AG04450 (cell line): ENCODE results near the gene UBE2F. TPM values are rescaled to one million over a fixed set of nuclear protein-coding genes. Genes with fewer than 3 reads are reported as not detected.
"Not testable (repeated sequence)": the region's sequence is repeated elsewhere in the genome, so short reads cannot be mapped to it uniquely, and the experiment has no call there.

Experiments used
- CTCF ChIA-PET: fragments of 300-600, 350-600 bp; formaldehyde crosslinking; extraction: SDS; loops from one replicate; lab custom pipeline; 2022; ENCODE audit warnings: antibody characterized with exemption, inconsistent platforms; lab: Charles Lee
- POLR2A ChIA-PET: fragments of 350-600 bp; formaldehyde crosslinking; extraction: SDS; loops from one replicate; lab custom pipeline; 2021; ENCODE audit warnings: antibody characterized with exemption, inconsistent platforms; lab: Yijun Ruan, JAX
- DNase-seq: peaks from one replicate; pipeline ENCODE4 v3.0.0-alpha.2; 2011; ENCODE audit warnings: low read depth, low spot score
- H3K27ac ChIP-seq: one replicate; pipeline ENCODE4 v1.5.1; 2012; ENCODE audit warnings: low read depth, low read length, control low read depth
- H3K27me3 ChIP-seq: one replicate; pipeline ENCODE4 v1.6.0; 2012; ENCODE audit warnings: low read length; ENCODE audit not compliant: control insufficient read depth, insufficient read depth
- H3K4me3 ChIP-seq: 2 replicates; pipeline ENCODE4 v1.5.1; 2011; ENCODE audit warnings: mild to moderate bottlenecking, low read depth, low read length, control low read depth
- H3K9me3 ChIP-seq: 2 replicates; pipeline ENCODE4 v1.5.1; 2012; ENCODE audit warnings: low read length; ENCODE audit not compliant: control insufficient read depth, insufficient read depth
- polyA plus RNA-seq: library from polyadenylated mRNA; depleted of rRNA; stranded (reverse); fragments of >200 nt; gene quantifications from 2 replicates; pipeline ENCODE4 v1.2.3, GENCODE V29; 2011
- TF ChIP-seq, protein P1 (sequence below): IDR thresholded peaks from 2 replicates; pipeline ENCODE4 v1.5.1; 2011; ENCODE audit warnings: low read depth, low read length, control low read depth, inconsistent platforms

Gene UBE2F
- polyA plus RNA-seq, 1 experiment = 119 TPM

DNA sequence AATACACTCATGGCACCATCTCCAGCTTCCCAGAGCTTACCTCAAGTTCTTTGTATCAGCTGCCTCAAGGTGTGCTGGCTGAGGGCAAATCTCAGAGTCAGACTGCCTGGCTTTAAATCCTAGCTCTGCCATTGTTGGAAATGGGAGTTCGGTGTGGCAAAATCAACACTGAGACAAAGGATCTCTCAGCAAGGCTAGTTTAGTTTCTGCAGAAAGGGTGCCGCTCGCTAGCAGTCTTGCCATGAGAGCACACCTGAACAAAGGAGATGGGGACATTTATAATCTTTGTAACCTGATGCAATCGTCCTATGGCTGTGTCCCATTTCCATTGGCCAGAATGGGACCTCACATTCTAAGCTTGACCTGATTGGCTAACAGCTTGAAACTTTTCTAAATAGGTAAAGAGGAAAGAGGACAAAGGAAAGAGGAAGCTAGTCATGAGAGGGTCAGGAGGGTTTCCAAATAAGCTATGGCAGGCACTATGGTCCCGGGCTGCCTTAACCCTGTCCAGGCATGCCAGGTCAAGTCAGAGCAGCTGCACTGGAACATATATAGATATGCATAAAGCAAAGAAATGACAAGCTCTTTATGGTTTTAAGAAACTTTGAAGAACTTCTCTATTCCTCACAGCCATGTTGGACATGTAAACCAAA, 4.3 kb upstream of the UBE2F start:
- ChIA-PET POLR2A (no interaction called here), CTCF (interaction anchor here (0.8 to 1.4 kb wide), 2 partner anchors 9 to 301 kb away, joined by 3 read pairs; no protein-coding TSS in a partner anchor)
- H3K9me3 ChIP-seq = peaks cover 25% of the 10 kb centered on the region
- no peak overlapping the region for H3K4me3 ChIP-seq
- H3K27ac ChIP-seq = no peak overlapping the region
- TF ChIP-seq, protein P1, sequence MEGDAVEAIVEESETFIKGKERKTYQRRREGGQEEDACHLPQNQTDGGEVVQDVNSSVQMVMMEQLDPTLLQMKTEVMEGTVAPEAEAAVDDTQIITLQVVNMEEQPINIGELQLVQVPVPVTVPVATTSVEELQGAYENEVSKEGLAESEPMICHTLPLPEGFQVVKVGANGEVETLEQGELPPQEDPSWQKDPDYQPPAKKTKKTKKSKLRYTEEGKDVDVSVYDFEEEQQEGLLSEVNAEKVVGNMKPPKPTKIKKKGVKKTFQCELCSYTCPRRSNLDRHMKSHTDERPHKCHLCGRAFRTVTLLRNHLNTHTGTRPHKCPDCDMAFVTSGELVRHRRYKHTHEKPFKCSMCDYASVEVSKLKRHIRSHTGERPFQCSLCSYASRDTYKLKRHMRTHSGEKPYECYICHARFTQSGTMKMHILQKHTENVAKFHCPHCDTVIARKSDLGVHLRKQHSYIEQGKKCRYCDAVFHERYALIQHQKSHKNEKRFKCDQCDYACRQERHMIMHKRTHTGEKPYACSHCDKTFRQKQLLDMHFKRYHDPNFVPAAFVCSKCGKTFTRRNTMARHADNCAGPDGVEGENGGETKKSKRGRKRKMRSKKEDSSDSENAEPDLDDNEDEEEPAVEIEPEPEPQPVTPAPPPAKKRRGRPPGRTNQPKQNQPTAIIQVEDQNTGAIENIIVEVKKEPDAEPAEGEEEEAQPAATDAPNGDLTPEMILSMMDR = no peak
- peaks cover 9% of the 10 kb centered on the region for H3K27me3 ChIP-seq
- DNase-seq = no peak

DNA sequence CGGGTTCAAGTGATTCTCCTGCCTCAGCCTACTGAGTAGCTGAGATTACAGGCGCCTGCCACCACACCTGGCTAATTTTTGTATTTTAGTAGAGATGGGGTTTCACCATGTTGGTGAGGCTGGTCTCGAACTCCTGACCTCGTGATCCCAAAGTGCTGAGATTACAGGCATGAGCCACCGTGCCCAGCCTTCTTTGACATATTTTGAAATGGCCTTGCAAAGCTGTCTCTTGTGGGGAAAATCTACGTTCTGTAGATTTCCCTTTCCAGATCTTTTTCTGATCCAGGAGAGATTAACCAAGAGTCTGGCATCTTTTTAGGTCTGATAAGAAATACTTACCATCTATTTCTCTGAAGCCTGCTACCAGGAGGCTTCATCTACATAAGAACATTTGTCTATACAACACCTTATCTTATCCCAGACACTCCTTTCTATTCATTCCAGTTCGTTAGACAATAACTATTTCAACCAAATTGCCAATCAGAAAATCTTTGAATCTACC, 3.3 kb upstream of the UBE2F start:
- CTCF ChIA-PET, H3K4me3 ChIP-seq, H3K27ac ChIP-seq, H3K27me3 ChIP-seq, POLR2A ChIA-PET, DNase-seq: not testable (repeated sequence)
- peaks cover 21% of the 10 kb centered on the region for H3K9me3 ChIP-seq

DNA sequence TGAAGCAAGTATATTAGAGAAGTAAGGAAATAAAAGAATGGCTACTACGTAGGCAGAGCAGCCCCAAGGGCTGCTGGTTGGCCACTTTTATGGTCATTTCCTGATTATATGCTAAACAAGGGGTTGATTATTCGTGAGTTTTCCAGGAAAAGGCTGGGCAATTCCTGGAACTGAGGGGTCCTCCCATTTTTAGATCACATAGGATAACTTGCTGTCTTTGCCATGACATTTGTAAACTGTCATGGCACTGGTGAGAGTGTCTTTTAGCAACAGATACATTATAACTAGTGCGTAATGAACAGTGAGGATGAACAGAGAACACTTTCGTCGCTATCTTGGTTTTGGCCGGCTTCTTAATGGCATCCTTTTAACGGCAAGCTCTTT, 2.6 kb upstream of the UBE2F start:
- no peak for DNase-seq
- POLR2A ChIA-PET = no interaction called here

DNA sequence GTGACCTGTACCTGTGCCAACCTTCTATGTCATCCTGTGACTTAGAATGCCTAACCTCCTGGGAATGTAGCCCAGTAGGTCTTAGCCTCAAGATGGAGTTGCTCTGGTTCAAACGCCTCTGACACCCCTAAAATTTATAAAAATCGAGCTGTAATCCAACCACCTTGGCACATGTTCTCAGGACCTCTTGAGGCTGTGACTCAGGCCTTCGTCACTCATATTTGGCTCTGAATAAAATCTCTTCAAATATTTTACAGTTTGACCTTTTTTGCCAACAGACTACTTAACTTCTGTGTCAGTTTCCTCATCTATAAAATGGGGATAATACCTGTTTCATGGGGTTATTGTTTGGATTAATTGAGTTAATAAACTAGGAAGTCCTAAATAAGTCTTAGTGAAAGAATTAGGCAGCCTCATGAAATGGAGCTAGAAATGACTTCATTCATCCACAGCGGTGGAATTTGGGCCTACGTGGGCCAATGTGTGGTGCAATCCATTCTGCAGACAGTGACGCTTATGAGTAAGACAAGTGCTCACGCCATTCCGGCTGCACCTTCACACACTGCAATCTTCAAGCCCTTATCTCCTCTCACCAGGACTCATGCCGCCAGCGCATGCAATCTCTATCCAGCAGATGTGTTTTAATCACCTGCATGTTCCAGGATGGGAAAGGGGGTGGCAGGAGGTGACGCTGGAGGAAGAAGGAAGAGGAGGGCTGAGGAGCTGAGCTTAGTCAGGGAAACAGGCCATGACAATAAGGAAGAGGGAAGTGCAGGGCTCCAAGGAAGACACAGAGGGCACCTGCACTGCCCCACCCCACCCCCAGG, 2.0 kb upstream of the UBE2F start:
- ChIA-PET POLR2A (no interaction called here), CTCF (no interaction called here)
- H3K9me3 ChIP-seq = peaks cover 20% of the 10 kb centered on the region
- TF ChIP-seq, protein P1 = no peak
- no peak overlapping the region for H3K4me3 ChIP-seq
- H3K27ac ChIP-seq = peak overlapping the region; percentile 11
- DNase-seq = no peak
- H3K27me3 ChIP-seq = peaks cover 5% of the 10 kb centered on the region

More for the DNA sequence above, 2.6 kb upstream of the UBE2F start:
- TF ChIP-seq, protein P1 = no peak
- Histone ChIP-seq H3K4me3 (no peak overlapping the region), H3K27ac (no peak overlapping the region), H3K9me3 (peaks cover 20% of the 10 kb centered on the region), H3K27me3 (peaks cover 7% of the 10 kb centered on the region)
- CTCF ChIA-PET = no interaction called here

DNA sequence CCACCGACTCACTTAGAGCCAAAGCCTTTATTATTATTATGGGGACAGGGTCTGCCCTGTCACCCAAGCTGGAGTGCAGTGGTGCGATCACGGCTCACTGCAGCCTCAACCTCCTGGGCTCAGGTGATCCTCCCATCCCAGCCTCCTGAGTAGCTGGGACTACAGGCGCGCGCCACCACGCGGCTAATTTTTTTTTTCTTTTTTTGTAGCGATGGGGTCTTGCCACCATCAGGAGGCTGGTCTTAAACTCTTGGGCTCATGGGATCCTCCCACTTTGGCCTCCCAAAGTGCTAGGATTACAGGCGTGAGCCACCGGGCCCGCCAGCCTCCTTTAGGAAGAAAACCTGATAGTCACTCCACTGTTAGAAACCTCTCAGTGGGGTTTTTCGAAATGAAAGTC, 970 bp upstream of the UBE2F start:
- H3K4me3 ChIP-seq, POLR2A ChIA-PET: not testable (repeated sequence)

DNA sequence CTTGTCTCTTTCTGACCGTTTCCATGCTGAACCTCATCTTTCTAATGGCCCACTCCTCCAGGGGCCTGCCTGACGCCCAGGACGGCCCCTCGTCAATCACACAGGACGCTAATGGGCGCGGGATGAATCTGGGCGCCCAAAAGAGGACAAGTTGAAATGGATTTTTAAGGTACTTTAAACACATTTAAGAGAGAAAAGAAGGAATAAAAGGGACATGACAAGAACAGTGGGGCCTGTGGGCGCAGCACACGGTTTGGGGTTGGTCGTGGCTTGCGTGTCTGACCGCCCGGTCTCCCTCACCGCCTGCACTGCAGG, 607 bp upstream of the UBE2F start:
- Histone ChIP-seq H3K4me3 (peak overlapping the region; percentile 76), H3K27me3 (no peaks in the 10 kb centered on the region), H3K9me3 (peaks cover 20% of the 10 kb centered on the region), H3K27ac (no peak overlapping the region)
- TF ChIP-seq, protein P1 = no peak
- CTCF ChIA-PET = no interaction called here
- no peak for DNase-seq
- POLR2A ChIA-PET = no interaction called here

More for the DNA sequence above, 970 bp upstream of the UBE2F start:
- peaks cover 20% of the 10 kb centered on the region for H3K9me3 ChIP-seq
- H3K27me3 ChIP-seq, H3K27ac ChIP-seq, DNase-seq, CTCF ChIA-PET: not testable (repeated sequence)
